ENCODE results near the gene MFRP.

The MFRP gene

DNA sequence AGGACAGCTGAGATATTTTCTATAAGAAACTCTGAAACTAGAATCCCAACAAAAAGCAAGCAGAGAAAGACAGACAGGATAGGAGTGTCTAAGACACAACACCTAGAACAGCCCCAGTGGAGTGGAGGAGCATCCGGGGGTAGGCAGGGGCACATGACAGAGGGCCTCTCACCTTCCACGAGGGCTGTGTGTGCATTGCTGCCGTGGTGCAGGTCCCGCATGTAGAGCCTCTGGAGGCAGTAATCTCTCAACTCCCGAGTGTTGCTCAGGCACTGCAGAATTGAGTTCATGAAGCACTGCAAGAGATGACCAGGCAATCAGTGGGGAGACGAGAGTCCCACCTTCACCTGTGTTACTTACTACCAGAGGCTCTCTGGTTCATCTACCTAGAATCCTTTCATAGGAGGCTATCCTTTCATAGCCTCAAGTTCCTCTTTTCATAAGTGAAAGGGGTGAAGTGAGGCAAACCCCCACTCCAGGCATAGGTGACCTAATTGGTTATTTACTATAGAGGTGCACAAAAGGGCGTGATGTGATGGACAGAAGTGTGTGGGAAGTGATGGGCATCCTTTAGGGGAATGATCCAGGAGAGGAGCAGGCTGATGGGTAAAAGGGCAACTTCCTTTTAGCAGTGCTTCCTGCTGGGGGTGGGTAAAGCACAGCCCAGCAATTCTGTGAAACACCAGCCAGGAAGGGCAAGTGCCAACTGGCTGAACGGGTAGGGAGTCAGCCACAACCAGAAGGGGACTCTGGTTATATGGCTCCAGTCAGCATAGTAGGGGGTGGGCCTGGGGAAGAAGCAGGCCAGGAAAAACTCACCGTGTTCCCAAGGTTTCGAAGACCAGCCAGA lies 13.1 kb upstream of the MFRP start:
- DNase-seq (ENCODE audit: low read depth in 2 of 2): no peak

DNA sequence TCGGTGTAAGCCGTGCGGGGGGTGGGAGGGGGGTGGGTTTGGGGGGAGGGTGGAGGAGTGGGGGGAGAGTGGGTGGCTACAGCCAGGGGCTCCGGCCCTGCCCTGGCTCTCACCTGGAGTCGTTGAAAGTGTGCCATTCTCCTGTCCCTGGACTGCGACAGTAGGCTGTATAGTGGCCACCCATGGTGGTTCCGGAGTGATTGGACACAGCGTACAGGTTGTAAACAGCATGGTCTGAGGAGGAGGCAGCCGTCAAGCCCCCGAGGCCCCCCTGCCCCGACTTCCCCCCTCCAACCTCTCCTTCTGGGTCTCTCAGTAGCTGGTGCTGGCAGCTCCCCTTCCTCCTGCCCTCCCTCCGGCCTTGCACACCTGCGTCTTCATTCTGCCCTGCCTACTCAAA lies 10.6 kb upstream of the MFRP start:
- DNase-seq (ENCODE audit: low read depth in 2 of 2): no peak

DNA sequence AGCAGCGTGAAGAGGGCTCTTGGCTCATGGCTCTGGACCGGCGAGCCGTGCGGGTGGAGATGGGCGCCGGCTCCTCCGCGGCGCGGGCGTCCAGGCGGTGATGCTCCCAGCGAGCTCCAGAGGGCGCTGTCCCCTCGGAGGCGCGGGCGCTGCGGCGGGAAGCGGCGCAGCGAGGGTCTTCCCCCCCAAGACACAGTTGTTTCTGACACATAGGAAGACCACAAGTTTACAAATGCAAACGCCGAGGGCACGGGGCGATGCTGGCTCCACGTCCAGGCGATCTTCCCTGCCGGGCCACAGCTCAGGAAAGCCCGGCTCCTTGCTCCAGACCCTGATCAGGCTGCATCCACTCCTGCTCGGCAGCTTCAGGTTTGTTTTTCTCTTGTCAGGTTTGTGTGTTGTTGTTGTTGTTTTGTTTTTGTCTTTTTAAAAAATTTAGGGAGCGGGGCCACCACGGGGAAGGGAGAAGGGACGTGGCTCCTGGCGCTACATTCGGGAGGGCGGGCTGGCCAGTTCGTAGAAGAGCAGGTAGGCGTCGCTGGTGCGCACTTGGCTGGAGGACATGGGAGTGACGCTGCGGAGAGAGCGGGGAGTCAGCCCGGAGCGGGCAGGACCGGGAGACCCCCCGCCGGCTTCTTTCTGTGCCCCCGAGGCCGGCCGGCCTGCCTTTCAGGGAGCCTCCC lies 10.0 kb upstream of the MFRP start:
- DNase-seq (ENCODE audit: low read depth in 2 of 2): peak; percentile 29 to 52

DNA sequence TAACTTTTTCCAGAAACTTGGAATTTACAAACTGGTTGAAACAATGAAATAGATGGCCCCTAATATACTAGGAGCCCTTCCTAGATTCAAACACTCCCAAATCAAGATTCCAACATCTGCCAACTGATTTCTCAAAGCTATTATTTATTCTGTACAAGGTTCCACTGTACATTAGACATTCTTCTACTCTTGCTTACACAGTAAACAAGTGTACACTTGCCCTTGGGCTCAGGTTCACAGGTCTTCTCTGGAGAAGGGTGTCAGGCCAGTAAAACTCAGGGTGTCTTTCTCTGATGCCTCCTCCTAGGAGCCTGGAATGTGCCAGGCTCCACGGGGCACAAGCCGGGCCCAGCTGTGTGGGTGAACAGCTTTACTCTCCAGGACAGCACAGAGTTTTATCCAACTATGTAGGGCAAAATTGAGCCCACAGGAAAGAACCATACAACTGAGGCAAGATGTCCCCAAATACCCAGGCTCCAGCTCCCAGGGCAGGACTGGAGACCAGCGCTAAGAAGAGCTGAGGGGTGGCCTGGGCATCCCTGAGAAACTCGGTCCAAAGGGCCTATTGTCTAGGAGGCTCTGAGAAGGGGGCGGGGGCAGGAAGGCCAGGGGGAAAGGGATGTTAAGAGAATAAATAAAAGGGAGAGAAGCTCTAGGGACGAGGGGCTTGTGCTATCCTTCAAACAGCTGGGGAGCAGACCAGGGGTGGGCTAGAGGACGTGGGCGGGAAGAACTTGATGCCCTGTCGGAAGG lies 8.8 kb upstream of the MFRP start:
- no peak for DNase-seq (ENCODE audit: low read depth in 2 of 2)

DNA sequence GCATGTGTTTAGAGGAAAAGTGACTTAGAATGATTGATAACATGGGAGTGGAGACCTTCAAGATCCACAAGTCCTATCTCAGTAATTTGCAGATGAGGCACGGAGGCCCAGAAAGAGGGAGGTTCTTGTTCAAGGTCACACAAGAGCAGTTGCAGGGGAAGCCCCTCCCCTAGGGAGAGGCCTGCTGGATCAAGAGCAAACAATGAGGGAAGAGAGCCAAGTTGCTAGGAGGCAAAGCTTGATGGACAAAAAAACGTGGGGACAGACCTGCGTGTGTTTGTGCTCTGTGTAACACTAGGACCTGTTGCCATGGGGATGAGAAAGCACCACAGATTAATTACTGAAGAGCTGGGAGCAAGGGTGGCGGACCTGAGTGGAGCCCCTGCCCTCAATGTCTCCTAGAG lies 6.4 kb upstream of the MFRP start:
- DNase-seq (ENCODE audit: low read depth in 2 of 2): no peak

DNA sequence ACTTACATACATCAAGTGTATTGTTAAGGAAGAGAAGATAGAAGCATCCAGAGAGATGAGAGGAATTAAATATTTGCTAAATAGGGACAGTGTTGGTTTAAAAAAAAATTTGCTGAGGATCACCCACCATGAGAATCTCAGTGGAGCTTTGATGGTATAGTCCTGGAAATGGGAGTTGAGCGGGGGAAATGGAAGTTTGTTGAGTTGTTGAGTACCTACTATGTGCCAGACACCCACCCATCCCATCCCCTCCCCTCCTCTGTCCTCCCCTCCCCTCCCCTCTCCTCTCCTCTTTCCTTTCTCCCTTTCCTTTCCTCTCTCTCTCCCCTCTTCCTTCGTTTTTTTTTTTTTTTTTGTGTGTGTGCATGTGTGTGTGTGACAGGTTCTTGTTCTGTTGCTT lies 4.7 kb upstream of the MFRP start:
- no peak for DNase-seq (ENCODE audit: low read depth in 2 of 2)

DNA sequence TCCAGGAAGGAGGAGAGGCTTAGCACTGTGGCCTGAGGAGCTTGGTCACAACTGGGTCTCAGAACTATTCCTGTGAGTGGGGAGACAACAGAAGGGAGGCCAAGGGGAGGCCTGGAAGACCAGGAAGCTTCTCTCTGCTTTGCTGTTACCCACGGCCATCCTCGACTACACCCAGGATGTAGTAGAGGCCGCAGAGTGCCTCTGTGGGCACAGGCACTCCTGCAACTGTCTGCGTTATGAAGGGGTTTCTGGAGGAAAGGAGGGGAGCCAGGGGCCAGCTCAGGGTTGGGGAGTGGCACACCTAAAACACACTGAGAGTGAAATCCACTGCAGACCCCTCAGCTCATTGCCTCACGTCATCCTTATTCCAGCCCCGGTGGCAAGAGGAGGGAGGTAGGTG lies 3.8 kb upstream of the MFRP start:
- no peak for DNase-seq (ENCODE audit: low read depth in 2 of 2)

DNA sequence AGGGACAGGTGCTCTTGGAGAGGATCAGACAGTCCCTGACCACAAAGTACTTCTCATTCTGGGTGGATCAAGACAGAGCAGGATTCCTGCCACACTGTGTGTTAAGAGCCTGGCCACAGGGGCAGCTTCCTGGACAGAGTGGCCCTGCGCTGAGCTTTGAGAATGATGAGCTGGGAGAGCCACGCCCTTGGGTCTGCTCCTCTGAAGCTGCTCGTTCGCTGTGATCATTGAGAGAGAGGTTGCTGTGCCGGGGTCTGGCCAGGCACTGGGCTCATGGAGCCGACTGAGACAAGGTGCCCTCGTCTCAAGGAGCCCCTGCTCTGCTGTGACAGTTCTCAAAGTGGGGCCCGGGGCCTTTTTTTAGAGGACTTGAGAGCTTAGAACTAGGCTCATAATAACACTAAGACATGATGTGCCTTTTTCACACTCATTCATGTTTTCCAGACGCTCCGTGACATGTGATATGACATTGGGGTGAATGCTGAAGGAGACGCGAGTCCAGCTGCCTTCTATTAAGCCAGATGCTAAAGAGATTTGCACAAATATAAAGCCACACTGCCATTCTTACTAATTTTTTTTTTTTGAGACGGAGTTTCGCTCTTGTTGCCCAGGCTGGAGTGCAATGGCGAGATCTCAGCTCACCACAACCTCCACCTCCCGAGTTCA lies 1.6 kb upstream of the MFRP start:
- DNase-seq (ENCODE audit: low read depth in 2 of 2): no peak

DNA sequence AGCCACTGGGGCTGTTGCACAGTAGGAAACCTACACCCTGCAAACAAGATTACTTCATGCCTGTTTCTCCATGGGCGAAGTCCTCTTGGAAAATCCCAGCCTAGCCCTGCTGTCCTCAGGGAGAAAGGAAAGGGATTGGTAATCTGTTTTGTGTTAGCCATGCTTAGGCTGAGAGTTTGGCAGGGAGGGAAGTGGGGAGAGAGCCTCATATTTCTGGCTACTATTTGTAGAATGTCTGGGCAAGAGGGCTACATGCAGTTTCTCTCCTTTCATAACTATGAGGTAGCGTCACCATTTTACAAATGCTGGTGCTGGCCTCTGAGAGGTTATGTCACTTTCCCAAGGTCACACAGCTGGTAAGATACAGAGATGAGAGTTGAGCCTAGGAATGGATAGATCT lies 737 bp upstream of the MFRP start:
- DNase-seq (ENCODE audit: low read depth in 2 of 2): no peak

DNA sequence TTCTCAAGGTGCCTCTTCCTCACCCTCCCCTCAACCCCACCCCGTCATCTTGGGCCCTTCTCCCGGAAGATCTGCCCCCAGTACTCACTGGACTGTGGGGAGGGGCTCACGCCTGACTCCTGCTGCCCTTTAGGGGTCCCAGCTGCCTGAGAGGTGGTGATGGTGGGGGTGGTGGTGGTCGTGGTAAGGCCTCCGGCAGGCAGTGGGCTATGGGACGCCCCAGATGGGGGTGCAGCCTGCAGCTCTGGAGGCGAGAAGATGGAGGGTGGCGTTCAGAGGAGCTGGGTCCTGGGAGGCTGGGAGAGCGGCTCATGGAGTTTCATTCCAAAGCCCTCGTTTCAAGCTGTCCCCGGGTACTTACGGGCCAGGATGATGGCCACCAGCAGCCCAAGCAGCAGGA lies 820 bp downstream of the MFRP start:
- no peak for DNase-seq (ENCODE audit: low read depth in 2 of 2)

DNA sequence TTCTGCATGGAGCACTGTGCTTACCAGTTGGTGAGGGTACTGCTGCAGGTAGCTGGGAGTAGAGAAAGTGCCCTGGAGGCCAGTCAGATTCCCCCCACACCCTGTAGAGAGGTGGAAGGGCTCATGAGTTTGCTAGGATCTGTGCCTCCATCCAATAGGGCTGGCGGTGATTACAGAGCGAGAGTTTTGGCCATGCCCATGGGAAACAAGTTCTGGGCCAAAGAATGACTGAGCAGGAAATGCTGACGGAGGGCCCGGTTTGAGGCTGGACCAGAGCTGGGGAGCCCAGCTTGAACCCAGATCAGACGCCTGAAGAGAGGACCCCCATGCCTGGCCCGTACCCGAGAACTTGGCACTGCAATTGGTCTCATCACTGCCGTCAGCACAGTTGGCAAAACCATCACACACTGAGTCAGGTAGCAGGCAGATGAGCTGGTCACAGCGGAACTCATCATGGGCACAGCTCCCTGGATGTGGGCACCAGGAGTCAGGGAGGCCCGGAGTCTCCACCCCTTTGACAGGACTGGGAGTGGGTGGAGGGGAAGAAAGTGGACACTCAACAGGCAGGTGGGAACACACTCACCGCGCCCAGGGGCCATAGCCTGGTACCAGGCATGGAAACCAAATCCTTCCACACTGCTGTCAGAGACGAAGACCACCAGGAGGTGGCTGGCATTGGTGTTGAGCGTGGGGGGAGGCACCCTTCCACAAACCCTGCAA lies 2.1 kb downstream of the MFRP start:
- DNase-seq (ENCODE audit: low read depth in 2 of 2): no peak

DNA sequence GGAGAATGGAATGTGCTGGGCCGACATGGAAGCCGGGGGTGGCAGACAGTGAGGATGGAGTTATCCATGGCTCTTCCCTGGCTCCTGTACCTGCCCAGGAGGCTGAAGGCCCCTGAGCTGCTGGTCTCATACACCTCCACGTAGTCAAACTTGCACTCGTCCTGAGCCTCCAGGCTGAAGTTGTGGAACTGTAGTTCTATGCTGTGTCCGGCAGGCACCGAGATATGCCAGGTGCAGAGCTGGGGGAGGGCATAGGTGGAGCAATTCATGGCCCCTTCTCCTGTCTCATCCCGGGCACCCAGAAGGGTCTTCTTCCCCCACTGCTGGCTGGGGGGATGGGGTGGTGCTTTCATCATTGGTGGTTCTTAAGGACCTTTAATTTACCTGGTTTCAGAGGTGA lies 2.8 kb downstream of the MFRP start:
- no peak for DNase-seq (ENCODE audit: low read depth in 2 of 2)

DNA sequence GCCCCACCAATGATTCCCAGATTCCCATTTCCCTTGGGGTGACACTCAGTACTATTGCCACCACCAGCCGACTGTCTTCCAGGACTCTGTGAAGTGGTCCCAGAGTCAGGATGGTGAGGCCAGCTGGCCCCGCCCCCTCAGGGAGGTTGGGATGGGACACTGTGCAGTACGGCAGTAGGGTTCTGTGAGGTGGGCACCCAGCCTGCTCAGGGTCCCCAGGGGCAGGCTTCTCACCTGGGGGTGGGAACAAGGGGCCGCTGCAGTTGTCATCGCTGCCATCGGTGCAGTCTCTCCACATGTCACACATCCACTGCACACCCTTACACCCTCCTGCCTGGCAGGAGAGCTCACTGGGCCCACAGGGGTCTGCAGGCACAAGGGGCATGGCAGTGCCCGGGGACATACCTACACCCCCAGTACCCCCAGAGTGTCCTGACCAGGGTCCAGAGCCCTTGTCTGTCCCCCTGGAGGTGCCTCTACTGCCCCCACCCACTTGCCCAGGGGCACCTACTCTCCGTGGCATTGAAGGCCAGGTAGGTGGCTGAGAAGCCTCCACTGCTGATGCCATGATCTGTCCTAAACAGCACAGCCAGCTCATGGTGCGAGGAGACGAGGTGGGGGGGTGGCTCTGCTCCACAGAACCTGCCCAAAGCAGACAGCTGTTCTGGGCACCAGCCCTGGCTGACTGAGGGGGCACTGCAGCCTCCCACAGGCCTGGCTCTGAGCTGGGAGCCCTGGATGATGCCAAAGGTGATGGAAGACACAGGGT lies 4.0 kb downstream of the MFRP start:
- DNase-seq (ENCODE audit: low read depth in 2 of 2): no peak

DNA sequence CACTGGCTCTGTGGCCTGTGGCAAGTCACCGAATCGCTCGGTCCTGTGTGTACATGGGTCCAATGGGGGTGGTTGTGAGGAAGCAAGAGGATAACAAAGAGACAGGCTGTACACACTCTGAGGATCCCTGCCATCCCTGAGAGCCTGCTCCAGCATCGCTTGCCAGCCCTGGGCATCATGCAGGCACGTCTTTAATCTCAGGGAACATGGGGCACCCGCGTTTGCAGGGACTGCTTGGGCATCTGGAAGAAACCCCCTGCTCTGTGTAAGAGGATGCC lies 4.5 kb downstream of the MFRP start:
- no peak for DNase-seq (ENCODE audit: low read depth in 2 of 2)

DNA sequence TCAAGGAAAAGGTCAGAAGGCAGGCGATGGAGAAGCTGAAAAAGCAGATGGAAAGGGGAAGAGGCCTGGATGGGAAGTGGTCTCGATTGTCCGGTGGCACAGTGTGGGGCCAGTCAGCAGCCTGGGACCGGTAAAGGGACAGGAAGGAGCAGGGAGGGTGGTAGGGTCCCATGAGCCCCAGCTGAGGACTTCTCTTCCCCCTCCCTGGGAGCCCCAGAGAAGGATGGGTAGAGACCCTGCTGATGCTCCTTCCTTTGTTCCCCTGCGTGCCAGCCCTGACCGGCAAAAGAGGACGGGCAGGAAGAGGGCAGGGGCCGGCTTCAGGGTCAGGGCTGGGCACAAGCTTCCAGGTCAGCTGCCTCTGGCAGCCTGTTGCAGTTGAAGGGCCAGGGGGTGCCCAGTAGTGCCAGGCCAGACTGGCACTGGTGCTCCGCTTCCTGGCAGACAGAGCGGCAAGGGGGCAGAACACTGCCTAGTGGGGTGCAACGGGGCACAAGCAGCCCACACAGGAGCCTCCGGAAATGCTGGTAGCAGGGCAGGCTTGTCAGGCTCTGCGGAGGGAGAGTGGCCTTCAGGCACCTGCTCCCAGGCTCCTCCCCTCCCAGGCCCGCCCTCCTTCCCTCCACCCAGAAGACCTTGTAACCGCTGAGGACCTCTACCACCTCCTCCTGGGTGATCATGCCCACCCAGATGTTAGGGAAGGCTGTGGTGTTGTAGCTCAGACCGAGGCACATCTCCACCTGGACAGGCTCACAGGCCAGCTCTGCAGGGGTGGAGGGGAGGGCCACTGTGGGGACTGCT lies 5.1 kb downstream of the MFRP start:
- DNase-seq (ENCODE audit: low read depth in 2 of 2): no peak

DNA sequence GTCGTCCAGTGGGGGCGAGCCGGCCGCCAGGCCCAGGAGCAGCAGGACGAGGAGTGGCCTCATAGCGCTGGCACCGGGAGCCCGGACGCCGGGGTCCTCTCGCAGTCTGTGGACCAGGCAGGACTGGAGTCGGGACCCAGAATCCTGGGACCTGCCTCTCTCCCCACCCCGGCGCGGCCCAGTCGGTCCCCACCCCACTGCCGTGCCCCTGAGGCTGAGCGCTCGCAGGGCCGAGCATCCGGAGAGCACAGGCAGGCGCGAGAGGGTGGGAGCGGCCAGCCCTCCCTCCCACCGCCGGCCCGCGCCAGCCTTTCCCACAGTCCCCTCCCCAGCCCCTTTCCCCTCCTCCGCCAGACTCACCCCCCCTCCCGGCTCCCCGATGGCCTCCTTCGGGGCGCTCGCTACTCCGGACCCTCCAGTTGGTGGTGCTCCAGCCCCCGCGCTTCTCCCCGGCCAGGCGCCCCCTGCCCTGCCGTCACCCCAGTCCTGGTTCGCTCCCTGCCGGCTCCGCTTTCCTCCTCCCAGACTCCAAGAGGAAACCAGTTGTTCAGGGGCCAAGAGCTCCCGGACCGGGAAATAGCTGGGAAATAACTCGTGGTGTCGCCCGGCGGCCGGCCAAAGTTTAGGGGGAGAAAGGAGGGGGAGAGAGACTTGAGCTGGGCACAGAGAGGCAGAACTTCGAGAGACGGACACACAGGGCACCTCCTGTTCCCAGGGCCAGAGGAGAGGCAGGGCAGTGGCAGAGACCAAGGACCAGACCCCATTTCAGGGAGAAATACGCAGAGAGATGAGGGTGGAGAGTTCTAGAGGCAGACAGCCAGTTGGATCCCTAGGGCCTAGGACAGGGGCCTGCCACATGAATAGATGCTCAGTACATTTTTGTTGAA lies 5.9 kb downstream of the MFRP start, which contains the start of gene C1QTNF5:
TSS of gene C1QTNF5 (minus strand) at position 549 of the 887 bp plus-strand sequence. CDS start at position 63, 486 bp downstream.
- no peak for DNase-seq (ENCODE audit: low read depth in 2 of 2)

DNA sequence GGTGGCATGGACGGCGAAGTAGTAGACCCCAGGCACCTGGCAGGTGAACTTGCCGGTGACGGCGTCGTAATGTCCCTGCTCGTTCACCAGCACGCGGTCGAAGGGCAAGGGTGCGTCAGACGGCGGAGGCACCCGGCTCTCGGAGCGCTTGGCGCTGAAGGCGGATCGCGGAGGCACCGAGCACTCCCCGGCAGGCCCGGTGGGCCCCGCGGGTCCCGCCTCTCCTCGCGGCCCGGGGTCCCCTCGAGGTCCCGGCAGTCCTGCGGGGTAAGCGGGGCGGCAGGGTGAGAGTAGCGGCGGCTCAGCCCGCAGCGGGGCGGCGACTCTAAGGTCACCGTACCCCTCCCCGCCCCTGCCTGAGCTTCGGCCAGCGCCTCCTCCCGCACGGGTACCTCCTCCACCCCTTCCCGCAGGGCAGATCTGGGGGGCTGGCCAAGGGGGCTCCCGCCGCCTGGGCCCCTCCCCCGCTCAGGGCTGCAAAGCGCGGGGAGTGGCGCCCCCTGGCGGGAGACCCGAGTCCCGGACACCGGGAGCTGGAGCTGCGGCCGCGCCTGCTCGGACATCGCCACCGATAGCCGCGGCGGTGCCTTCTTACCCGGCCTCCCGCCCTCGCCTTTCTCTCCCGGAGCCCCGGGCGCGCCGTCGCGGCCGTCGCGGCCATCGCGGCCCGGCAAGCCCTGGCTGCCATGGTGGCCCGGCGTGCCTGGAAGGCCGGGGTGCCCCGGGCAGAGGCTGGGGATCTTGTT lies 6.7 kb downstream of the MFRP start:
- DNase-seq (ENCODE audit: low read depth in 2 of 2): no peak

DNA sequence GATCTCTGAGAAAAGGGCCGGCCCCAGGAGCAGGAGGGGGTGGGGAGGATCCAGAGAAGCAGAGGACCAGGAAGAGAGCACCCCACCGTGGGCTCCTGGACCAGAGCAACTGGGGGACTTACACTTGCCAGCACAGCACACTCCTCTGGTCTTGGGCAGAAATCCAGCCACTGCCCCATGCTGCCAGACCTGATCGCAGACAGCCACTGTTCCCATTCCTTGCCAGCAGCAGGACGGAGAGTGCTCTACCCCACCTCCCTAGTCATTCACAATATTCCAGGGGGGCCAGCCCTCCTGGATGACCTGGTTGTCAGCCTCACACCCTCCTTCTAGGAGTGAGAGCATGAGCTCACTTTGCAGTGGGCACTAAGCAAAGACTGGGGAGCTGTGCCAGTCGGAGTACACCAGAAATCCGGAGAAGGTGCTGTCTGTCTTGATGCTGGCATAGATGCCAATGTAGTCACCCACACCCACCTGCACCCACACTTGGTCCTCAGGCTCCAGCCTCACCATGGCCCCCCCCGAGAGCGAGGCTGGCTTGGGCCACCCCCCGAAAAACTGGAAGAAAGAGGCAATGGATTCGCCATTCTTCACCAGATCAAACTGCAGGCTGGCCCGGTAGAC lies 7.4 kb downstream of the MFRP start:
- DNase-seq (ENCODE audit: low read depth in 2 of 2): no peak

All from stimulated activated CD4-positive, alpha-beta T cell treated with anti-CD3 and anti-CD28 coated beads, Interleukin-1b, Interleukin-23, amount 100 ng/mL, for 1 hour (primary cell).